Hepatocyte (in vitro differentiated cells): ENCODE data around the gene NOVA1. TPM values are rescaled to one million over a fixed set of nuclear protein-coding genes. Genes with fewer than 3 reads are reported as not detected.
A peak's percentile ranks its signal among the peaks of the same experiment; 100 is the strongest.

Experiments used
- DNase-seq: peaks from one replicate; pipeline ENCODE4 v3.0.0-alpha.2; 2016; ENCODE audit warnings: low spot score
- H2AFZ ChIP-seq: fragments of 200-600 bp; sonication (generic); 2 replicates; pipeline ENCODE4 v1.6.0; 2016; ENCODE audit warnings: antibody characterized with exemption, mild to moderate bottlenecking
- H3K27ac ChIP-seq: fragments of 200-600 bp; sonication (generic); 2 replicates; pipeline ENCODE4 v1.5.1; 2016; ENCODE audit warnings: mild to moderate bottlenecking
- H3K27me3 ChIP-seq: fragments of 200-600 bp; sonication (generic); 2 replicates; pipeline ENCODE4 v1.6.1; 2016
- H3K36me3 ChIP-seq: fragments of 200-600 bp; sonication (generic); replicated peaks from 2 replicates; pipeline ENCODE4 v1.5.1; 2016; ENCODE audit warnings: low read depth; ENCODE audit not compliant: insufficient read depth
- H3K4me1 ChIP-seq: fragments of 200-600 bp; sonication (generic); 2 replicates; pipeline ENCODE4 v1.5.1; 2016; ENCODE audit warnings: mild to moderate bottlenecking, moderate library complexity; ENCODE audit not compliant: insufficient read depth
- H3K4me2 ChIP-seq: fragments of 200-600 bp; sonication (generic); 2 replicates; pipeline ENCODE4 v1.6.0; 2016
- H3K4me3 ChIP-seq: fragments of 200-600 bp; sonication (generic); 2 replicates; pipeline ENCODE4 v1.5.1; 2016; ENCODE audit warnings: mild to moderate bottlenecking
- H3K79me2 ChIP-seq: fragments of 200-600 bp; sonication (generic); 2 replicates; pipeline ENCODE4 v1.6.0; 2017; ENCODE audit warnings: mild to moderate bottlenecking
- H3K9me2 ChIP-seq: fragments of 200-600 bp; sonication (generic); replicated peaks from 2 replicates; pipeline ENCODE4 v1.6.0; 2017; ENCODE audit warnings: mild to moderate bottlenecking; ENCODE audit not compliant: insufficient read depth
- H3K9me3 ChIP-seq: fragments of 200-600 bp; sonication (generic); 2 replicates; pipeline ENCODE4 v1.5.1; 2016; ENCODE audit warnings: low read depth, mild to moderate bottlenecking
- H4K20me1 ChIP-seq: fragments of 200-600 bp; sonication (generic); 2 replicates; pipeline ENCODE4 v1.6.0; 2016; ENCODE audit warnings: mild to moderate bottlenecking; ENCODE audit not compliant: insufficient read depth, poor library complexity, severe bottlenecking
- CTCF ChIP-seq: fragments of 200-600 bp; sonication (generic); IDR thresholded peaks from 2 replicates; pipeline ENCODE4 v1.5.1; 2016; ENCODE audit warnings: antibody characterized with exemption, mild to moderate bottlenecking; ENCODE audit not compliant: poor library complexity
- EZH2 ChIP-seq: fragments of 200-600 bp; sonication (generic); IDR thresholded peaks from 2 replicates; pipeline ENCODE4 v1.6.1; 2016; ENCODE audit warnings: antibody characterized with exemption, mild to moderate bottlenecking, borderline replicate concordance
- EZH2phosphoT487 ChIP-seq: fragments of 200-600 bp; sonication (generic); IDR thresholded peaks from one replicate; pipeline ENCODE4 v1.6.1; 2018; ENCODE audit warnings: antibody characterized with exemption, mild to moderate bottlenecking, low read depth, moderate library complexity; ENCODE audit not compliant: unreplicated experiment, severe bottlenecking
- WGBS: methylation state at CpG from one replicate; pipeline ENCODE4 v1.1.6; 2016; ENCODE audit warnings: low lambda C conversion rate; ENCODE audit errors: missing lambda C conversion rate; 5-methylcytosine and 5-hydroxymethylcytosine counted together
- polyA plus RNA-seq: library from polyadenylated mRNA; unstranded; fragments of >200 nt; fragmentation: Nextera tagmentation; extraction: Ambion mirVana; gene quantifications from 2 replicates; pipeline ENCODE4 v1.2.1, GENCODE V29; 2016
- total RNA-seq: library from RNA; depleted of rRNA; stranded (reverse); fragments of >200 nt; gene quantifications from 2 replicates; pipeline ENCODE4 v1.2.3, GENCODE V29; 2014

Gene NOVA1
- total and polyA plus RNA-seq, 2 experiments from 2014 or later = 1.7 to 2.7 TPM

GRCh38 chr14:26538176-26538575 lies 59.7 kb downstream of the NOVA1 start:
- no peak overlapping the region for H3K4me2 ChIP-seq
- no peaks in the 10 kb centered on the region for H3K36me3 ChIP-seq
- H3K9me2 ChIP-seq = no peaks in the 10 kb centered on the region
- H3K9me3 ChIP-seq = no peaks in the 10 kb centered on the region
- DNase-seq = no peak
- no peak for TF ChIP-seq EZH2
- no peak for TF ChIP-seq CTCF
- no peak for TF ChIP-seq EZH2phosphoT487
- no peaks in the 10 kb centered on the region for H3K27me3 ChIP-seq
- no peaks in the 10 kb centered on the region for H3K4me1 ChIP-seq
- no peak overlapping the region for H3K4me3 ChIP-seq
- no peak overlapping the region for H3K27ac ChIP-seq
- H2AFZ ChIP-seq = no peak overlapping the region
- H4K20me1 ChIP-seq = no peaks in the 10 kb centered on the region
- 93% methylated on average over 1 of the region's 1 CpG for WGBS
- H3K79me2 ChIP-seq = no peaks in the 10 kb centered on the region

- no peaks in the 10 kb centered on the region for H3K79me2 ChIP-seq
- peak; percentile 21 for DNase-seq
- no peak overlapping the region for H3K27ac ChIP-seq
- no peaks in the 10 kb centered on the region for H3K36me3 ChIP-seq
- H3K4me1 ChIP-seq = no peaks in the 10 kb centered on the region
- H3K27me3 ChIP-seq = no peaks in the 10 kb centered on the region
- H3K4me3 ChIP-seq = no peak overlapping the region
- WGBS = 73% methylated on average over 3 of the region's 3 CpGs
- H2AFZ ChIP-seq = no peak overlapping the region
- no peaks in the 10 kb centered on the region for H4K20me1 ChIP-seq
- H3K9me2 ChIP-seq = no peaks in the 10 kb centered on the region
- H3K4me2 ChIP-seq = no peak overlapping the region
- TF ChIP-seq EZH2phosphoT487 (no peak), CTCF (peak; percentile 30)
- no peaks in the 10 kb centered on the region for H3K9me3 ChIP-seq
Measured at GRCh38 chr14:26531894-26532293, 65.9 kb downstream of the NOVA1 start.

- no peak for DNase-seq
- no peak overlapping the region for H3K27ac ChIP-seq
Measured at GRCh38 chr14:26528415-26529182, 69.2 kb downstream of the NOVA1 start.

More at GRCh38 chr14:26528415-26529182, 69.2 kb downstream of the NOVA1 start:
- Histone ChIP-seq H3K79me2 (no peaks in the 10 kb centered on the region), H3K4me3 (no peak overlapping the region), H3K9me2 (no peaks in the 10 kb centered on the region), H3K9me3 (no peaks in the 10 kb centered on the region), H3K4me2 (no peak overlapping the region), H3K4me1 (no peaks in the 10 kb centered on the region), H2AFZ (no peak overlapping the region), H4K20me1 (no peaks in the 10 kb centered on the region), H3K27me3 (no peaks in the 10 kb centered on the region), H3K36me3 (no peaks in the 10 kb centered on the region)
- TF ChIP-seq EZH2 (no peak), EZH2phosphoT487 (no peak), CTCF (no peak)
- WGBS = 98% methylated on average over 7 of the region's 7 CpGs
